Hypothalamus (tissue), 51 donors: ENCODE data around the gene LRP1.

Experiments
- DNase-seq, 51 donors: peaks; one replicate each; lab custom pipeline; 2025; lab: John Stamatoyannopoulos, UW

LRP1 gene

DNA sequence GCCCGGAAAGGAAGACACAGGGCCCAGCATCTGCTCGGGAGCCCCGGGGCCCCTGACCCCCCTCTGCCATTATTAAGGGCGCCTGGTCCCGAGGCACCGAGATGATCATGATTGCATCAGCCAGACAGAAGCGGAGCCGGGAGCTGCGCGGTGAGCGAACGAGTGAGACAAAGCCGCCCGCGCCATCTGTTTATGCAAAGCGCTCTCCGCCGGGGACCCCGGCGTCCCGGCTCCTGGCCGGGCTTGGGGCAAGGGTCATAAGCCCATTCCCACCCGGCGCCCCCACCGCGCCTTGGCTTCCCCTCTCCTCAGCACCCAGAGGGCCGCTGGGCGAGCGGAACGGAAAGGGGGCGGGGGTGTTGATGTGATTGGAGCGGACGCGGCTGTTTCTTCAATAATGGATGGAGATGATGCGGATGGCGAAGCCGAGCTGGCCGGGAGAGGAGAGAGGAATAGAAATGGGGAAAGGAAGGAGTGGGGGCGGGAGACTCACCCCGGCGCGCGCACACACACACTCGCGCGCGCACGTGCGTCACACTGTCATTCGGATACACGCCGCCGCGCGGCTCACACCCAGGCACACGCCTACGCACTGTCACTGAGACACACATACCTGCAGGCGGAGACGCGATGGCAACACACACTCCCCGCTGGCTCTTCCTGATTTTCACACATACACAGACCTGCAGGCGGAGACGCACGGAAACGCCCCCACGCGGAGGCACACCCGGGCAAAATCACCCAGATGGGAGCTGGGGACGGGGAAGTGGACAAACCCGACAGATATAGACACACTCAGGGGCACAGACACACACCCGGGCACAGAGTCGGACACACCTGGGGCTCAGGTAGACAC is 112.0 kb downstream of the LRP1 start:
- peak in 31 of 51 donors; percentile 17 to 78 (median 45) for DNase-seq

GRCh38 chr12:57240926-57241401 is 112.7 kb downstream of the LRP1 start:
- DNase-seq = peak in 1 of 51 donors; percentile 43

- DNase-seq = peak in 1 of 51 donors; percentile 42
Observed at GRCh38 chr12:57241402-57242310, 113.4 kb downstream of the LRP1 start.

- peak in 14 of 51 donors; percentile 10 to 45 (median 24) for DNase-seq
Observed at GRCh38 chr12:57242329-57242690, 114.0 kb downstream of the LRP1 start.

GRCh38 chr12:57242691-57243454 is 114.6 kb downstream of the LRP1 start:
- DNase-seq = peak in 21 of 51 donors; percentile 6 to 56 (median 30)

- DNase-seq = peak in 32 of 51 donors; percentile 6 to 68 (median 34)
Observed at GRCh38 chr12:57243521-57244311, 115.4 kb downstream of the LRP1 start.

GRCh38 chr12:57244312-57244696 is 116.0 kb downstream of the LRP1 start:
- no peak for DNase-seq

DNA sequence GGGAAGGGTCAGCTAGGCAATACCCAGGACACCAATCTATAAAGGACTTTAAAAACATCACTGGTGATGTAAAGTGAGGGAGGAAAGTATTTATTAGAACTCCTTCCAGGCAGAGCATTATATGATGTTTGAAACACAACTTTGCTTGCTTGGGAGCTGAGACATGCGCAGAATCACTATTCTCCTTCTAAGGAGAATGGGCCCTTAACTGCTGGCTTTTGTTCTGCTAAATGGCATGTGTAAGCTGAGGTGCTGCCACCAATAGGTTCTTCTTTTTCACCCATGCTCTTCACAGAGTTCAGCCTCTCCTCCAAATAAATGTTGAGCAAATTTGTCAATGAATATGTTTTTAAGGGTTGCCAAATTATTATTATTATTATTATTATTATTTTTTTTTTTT is 118.8 kb downstream of the LRP1 start:
- no peak for DNase-seq

DNA sequence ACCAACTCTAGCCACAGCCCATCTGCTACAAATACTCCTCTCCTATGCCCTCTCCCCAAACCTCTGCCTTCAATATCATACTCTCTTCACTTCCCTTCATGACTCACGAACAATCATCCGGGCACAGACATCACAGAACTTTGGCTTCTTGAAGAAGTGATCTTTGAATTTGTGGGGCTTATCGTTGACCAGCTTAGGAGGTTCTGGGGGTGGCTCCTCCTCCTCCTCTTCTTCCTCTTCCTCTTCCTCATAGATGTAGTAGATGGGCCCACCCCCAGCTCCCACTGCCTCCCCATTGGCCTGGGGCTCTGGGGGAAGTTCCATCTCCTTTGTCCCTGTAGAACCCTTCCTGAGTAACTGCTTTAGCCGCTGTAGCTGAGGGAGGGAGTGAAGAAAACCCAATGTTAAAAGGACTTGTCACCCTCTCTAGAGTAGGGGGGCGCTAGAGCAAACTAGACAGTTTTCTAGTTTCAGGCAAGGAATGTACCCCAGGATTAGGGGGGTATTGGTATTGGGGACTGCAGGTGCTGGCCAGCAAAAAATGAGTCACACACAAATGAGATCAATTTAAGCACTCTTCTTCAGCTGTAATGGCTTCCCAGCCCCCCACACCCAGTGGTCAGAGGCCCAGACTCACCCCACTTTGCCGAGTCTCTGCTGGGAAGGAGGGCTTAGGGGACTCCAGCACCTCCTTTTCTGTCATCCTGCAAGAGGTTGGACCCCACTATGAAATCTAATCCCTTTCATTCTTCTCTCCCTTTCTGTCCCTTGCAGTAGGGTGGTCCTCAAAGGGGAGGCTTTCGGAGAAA is 120.9 kb downstream of the LRP1 start:
- peak in 2 of 51 donors; percentile 13 to 19 for DNase-seq

DNA sequence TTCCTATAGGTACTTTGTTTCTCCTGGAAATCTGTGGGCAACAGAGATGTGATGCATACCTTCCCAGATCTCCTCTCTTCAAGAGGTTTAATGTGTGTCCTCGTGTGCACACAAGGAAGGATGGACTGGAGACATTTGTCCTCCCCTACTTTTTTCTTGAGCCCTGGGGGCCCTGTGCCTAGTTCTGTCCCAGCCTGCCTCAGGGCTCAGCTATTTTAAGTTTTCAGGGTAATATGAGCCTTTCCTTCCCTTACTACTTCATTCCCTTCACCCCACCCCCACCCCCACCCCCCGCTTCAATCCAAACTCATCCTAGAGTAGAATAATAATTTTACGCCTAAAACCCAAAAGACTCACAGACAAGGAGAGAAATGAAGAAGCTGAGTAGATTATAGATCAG is 122.3 kb downstream of the LRP1 start:
- DNase-seq = no peak

DNA sequence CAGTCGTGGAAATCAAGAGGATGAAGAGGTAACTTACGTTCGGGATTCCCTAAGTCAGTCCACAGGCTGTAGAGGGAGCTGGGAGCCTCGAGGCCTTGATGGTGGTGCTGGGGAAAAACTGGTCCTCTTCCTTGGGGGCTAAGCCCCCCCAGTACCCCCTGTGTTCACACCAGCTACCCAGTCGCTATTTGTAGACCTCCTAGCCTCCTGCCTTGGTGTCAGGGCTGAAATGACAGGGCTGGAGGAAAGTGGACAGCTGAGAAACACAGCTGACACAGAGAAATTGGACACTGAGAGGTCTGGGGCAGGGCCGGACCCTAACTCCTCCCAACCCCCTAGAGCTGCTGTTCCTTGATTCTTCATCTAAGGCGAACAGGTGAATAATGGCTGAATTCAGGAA is 122.7 kb downstream of the LRP1 start, which contains the start of gene STAC3:
Gene STAC3, minus strand, starts transcription at position 232 of the 400 bp plus-strand sequence. CDS start 1,551 bp downstream, outside the sequence.
- no peak for DNase-seq

GRCh38 chr12:57254506-57255280 is 126.4 kb downstream of the LRP1 start:
- no peak for DNase-seq

- no peak for DNase-seq
Observed at GRCh38 chr12:57255916-57256315, 127.6 kb downstream of the LRP1 start.

DNA sequence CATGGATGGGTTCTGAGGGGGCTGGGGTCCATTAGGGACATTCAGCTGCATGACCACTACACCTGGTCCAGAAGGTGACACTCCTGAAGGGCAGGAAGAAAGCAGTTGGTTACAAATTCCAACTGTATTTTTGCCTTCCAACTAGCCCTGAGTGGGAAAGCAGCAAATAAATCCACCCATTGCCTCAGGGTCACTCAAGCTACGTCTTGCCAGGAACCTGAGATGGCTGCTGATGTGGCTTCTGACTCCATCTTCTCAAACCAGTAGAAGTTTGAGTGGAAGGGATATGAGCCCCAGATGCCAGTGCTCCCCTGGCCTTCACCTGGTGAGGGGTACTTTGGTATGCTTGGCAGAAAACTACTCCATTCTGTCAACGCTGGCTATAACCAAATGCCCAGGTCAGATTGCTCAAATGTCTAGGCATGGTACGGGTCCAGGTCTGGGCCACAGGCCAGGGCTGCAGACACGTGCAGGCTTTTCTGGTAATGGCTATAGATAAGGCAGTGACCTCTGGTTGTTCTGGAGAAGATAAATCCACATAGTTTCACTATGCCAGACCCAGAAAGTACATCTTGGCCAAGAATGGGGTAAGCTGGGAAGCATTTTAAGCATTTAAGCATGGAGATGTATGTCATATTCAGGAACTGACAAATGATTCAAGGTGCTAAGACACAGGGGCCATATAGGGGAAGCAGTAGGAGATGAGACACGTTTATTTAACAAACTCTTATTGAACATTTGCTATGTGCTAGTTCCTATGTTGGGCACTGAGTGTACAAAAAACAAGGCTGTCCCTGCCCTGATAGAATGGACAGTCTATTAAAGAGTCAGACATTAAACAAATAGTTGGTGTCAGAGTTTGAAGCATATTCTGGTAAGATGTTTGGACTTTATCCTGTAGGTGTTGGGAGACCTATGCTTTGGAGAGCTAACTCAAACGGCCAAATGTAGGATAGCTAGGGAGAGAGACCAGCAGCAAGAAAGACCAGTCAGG is 131.0 kb downstream of the LRP1 start:
- no peak for DNase-seq

- no peak for DNase-seq
Observed at GRCh38 chr12:57260366-57260765, 132.1 kb downstream of the LRP1 start.

DNA sequence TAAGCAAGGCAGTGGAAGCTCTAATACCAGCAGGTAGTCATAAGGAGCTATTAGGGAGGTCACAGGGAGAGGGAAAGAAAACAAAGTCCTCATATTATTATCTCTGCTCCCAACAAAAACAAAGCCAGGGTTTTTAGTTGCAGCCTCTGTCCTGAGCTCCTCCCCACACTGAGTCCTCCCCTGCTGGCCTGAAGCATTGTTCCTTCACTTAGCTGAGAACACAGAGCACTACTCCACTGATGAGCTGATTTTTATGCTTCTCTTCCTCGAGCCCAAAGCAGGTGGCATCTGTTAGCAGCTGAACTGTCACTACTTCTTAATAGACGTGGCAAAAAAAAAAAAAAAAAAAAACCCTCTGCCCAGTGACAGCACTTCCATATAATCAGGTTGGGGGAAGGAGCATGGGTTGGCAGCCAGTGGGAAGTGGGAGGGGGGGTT is 133.2 kb downstream of the LRP1 start:
- DNase-seq = no peak
